Measurements from ENCODE around the gene RNF123.

Gene RNF123

GRCh38 chr3:49716169-49716568 lies 26.8 kb downstream of the RNF123 start:
- H3K4me3 ChIP-seq (ENCODE audit: low read depth, low read length): no peak overlapping the region
- no peak for TF ChIP-seq CTCF (conservative IDR thresholded peaks at IDR 0.05; ENCODE audit: low read depth, low read length)
- no peak for DNase-seq (ENCODE audit: low read depth)

- DNase-seq (ENCODE audit: low read depth): no peak
- no peak for TF ChIP-seq CTCF (conservative IDR thresholded peaks at IDR 0.05; ENCODE audit: low read depth, low read length)
Observed at GRCh38 chr3:49716691-49717210, 27.4 kb downstream of the RNF123 start.

GRCh38 chr3:49717211-49717958 lies 28.0 kb downstream of the RNF123 start:
- no peak for DNase-seq (ENCODE audit: low read depth)
- TF ChIP-seq CTCF (conservative IDR thresholded peaks at IDR 0.05; ENCODE audit: low read depth, low read length): no peak
- no peak overlapping the region for H3K4me3 ChIP-seq (ENCODE audit: low read depth, low read length)

More at GRCh38 chr3:49716691-49717210, 27.4 kb downstream of the RNF123 start:
- H3K4me3 ChIP-seq (ENCODE audit: low read depth, low read length): no peak overlapping the region

- DNase-seq (ENCODE audit: low read depth): no peak
- TF ChIP-seq CTCF (conservative IDR thresholded peaks at IDR 0.05; ENCODE audit: low read depth, low read length): no peak
- H3K4me3 ChIP-seq (ENCODE audit: low read depth, low read length): no peak overlapping the region
Observed at GRCh38 chr3:49717959-49718857, 28.9 kb downstream of the RNF123 start.

- no peak for TF ChIP-seq CTCF (conservative IDR thresholded peaks at IDR 0.05; ENCODE audit: low read depth, low read length)
- peak overlapping the region; percentile 58 for H3K4me3 ChIP-seq (ENCODE audit: low read depth, low read length)
- DNase-seq (ENCODE audit: low read depth): no peak
Observed at GRCh38 chr3:49718858-49719213, 29.5 kb downstream of the RNF123 start.

GRCh38 chr3:49719214-49719884 lies 30.0 kb downstream of the RNF123 start, which contains the start of gene AMIGO3:
AMIGO3 (minus strand) TSS chr3:49719684; CDS start chr3:49719465, 219 bp downstream.
- DNase-seq (ENCODE audit: low read depth): peak; percentile 93
- peak within 1 kb of the TSS; percentile 58 for H3K4me3 ChIP-seq (ENCODE audit: low read depth, low read length)
- TF ChIP-seq CTCF (conservative IDR thresholded peaks at IDR 0.05; ENCODE audit: low read depth, low read length): peak; percentile 54
